NCI-H2081 treated with DMSO at 0.1 percent for 48 hours (cell line): ENCODE data around the gene NRG3.

ENCODE experiments used
- DNase-seq: peaks from one replicate; lab custom pipeline; 2025; lab: John Stamatoyannopoulos, UW

The NRG3 gene

GRCh38 chr10:82680608-82681007 lies 805.6 kb downstream of the NRG3 start:
- no peak for DNase-seq

DNA sequence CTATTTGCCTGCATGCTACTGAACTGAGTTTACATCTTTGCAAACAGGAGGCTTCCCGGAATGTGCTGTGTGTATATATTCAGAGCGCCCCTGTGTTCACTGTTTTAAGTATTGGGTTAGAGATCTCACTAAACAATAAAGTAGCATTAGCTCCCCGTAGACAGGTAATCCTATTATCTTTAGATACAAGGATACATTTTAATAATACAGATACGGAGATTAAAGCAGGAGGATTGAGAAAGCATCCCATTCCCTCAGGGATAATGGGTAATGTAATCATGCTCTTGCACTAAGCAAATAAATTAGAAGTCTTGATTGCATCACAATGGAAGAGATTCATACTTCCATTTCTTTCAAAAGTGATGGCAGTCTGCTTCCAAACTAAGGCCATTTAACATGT lies 809.0 kb downstream of the NRG3 start:
- no peak for DNase-seq

DNA sequence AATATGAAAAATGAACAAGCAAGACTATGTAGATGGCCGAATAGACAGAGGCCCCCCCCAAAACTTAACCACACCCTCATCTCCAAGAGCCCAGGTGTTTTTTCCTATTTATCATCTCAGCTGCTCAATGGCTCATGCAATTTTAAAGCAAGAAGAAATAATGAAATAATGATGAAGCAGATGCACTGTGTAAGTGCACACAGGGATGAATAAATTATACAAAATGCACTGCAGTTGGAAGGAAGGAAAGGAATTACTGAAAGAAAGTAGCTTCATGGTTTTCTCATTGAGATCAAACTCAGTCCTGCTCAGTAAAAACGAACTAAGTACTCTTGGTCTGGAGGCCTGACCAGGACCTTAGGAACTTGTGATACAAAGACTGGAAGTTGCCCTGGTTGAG lies 810.1 kb downstream of the NRG3 start:
- DNase-seq = no peak

DNA sequence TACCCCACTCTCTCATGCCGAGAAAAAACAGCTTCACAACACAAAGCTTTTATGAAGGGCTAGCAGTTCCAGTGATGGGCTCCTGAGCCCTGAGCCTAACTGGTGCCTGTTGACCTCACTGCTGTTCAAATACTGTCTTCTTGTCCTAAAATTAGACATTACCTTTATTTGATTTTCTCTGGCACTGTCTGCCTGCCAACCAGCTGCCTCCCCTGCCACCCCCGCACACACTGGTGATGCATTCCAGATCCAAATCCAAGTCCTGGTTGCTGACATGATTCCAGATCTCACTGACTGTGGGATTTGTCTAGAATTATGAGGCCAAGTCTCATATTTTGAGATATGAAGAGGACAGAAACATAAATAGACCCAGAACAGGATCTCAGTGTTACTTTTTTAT lies 816.2 kb downstream of the NRG3 start:
- no peak for DNase-seq

DNA sequence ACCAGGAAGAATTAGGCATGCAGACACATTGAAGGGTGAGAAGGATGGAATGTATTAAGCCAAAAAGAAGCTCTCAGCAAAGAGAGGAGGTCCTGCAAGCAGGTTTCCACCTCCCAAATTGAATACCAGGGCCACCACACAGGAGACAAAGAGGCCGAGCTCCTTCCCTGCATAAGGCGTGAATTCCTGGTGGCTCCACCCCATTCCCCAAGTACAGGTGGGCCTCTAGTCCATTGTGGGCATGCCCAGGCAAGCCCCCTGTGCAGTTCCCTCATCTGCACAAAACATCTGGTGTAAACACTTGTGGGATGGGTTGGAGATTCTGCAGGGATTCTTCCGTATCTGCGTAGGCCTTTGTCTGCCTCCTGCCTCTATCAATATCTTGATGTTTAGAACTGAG lies 817.5 kb downstream of the NRG3 start:
- no peak for DNase-seq

DNA sequence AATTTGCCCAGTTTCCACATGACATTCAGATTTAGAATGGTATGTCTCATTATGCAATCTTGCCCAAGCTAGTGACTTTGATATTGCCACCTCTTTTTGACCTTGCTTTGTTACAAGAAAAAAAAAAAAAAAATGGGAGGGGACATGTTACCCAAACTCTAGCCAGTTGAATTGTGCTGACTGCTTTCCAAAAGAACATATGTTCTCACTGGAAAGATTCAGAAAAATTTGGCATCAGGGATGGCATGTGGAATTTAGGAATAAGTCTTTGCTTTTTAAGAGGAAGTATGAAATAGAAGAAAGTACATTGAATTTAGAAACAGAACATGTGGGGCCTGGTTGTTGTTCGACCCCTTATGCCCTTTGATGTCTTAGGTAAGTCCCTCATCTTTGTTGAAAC lies 846.8 kb downstream of the NRG3 start:
- DNase-seq = no peak

DNA sequence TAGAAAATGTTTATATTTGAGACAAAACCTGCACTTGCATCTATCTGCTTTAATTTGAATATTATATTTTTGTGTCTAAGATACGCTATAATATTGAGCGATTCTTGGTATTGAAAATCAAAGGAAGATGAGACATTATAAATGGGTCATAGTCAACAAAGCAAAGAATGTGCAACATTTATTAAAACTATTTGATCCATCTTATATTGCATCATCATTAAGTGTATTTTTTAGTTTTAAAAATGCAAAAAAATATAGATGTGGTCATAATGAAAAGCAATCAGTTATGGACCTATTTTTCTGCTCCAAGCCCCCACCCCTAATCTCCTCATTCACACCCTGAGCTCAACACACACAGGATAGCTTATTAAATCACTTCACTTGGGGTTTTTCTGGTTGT lies 847.3 kb downstream of the NRG3 start:
- DNase-seq = no peak

DNA sequence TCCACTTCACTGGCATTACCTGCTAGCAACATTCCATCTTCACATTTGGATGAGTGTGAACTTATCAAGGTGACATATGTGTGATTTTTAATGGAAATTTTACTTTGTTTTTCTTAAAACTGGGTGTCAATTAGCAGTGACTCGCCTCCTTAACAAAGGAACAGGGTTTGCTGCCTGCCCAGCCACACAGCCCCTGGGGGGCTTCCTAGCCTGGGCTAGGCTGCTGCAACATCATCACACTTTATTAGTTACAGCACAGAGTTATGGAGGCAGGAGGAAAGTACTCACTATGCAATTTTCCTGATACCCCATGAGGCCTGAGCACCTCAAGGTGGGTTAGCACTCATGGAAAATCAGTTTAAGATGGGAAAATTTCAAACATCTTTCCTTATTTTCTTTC lies 861.3 kb downstream of the NRG3 start:
- DNase-seq = no peak

GRCh38 chr10:82737549-82737948 lies 862.6 kb downstream of the NRG3 start:
- no peak for DNase-seq

GRCh38 chr10:82738592-82738991 lies 863.6 kb downstream of the NRG3 start:
- no peak for DNase-seq

- DNase-seq = no peak
Observed at GRCh38 chr10:82742478-82742877, 867.5 kb downstream of the NRG3 start.

GRCh38 chr10:82742898-82743297 lies 867.9 kb downstream of the NRG3 start:
- DNase-seq = no peak

GRCh38 chr10:82750538-82750937 lies 875.5 kb downstream of the NRG3 start:
- DNase-seq = no peak

DNA sequence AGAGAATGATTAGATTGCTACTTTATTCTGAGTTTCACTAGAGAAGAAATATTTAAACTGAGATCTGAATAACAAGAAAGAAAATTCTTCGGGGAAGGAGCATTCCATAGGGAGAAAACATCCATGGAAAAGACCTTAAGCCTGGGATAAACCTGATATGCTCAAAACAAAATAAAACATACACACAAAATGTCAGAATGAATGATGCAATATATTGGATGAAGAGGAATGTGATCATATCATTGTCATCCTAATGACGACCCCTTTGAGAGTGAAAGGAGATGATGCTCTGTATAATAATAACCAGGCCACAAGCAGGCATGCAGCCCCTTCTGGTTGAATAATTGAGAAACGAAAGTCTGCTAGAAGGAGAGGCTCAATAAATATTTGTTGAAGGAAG lies 882.4 kb downstream of the NRG3 start:
- DNase-seq = no peak

DNA sequence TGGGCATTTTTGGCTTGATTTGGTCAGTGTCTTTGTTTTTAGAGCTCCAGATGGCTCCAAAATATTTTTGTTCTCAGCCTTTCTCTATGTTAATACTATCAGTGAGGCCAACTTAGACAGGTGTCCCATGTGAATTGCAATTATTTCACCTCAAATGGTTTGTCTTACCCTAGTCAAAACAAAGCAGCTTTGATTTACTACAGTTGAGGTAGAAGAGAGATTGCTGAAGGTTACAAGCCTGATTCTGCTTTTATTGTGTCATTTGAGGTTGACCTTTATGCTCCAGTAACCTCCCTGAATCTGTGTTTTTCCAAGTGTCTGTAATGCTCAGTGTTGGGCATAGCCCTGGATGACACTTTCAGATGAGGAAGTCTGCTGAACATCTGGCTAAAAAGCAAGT lies 882.9 kb downstream of the NRG3 start:
- DNase-seq = no peak

GRCh38 chr10:82759050-82759449 lies 884.1 kb downstream of the NRG3 start:
- no peak for DNase-seq

GRCh38 chr10:82762641-82763040 lies 887.6 kb downstream of the NRG3 start:
- DNase-seq = no peak

- DNase-seq = no peak
Observed at GRCh38 chr10:82768040-82768439, 893.0 kb downstream of the NRG3 start.

DNA sequence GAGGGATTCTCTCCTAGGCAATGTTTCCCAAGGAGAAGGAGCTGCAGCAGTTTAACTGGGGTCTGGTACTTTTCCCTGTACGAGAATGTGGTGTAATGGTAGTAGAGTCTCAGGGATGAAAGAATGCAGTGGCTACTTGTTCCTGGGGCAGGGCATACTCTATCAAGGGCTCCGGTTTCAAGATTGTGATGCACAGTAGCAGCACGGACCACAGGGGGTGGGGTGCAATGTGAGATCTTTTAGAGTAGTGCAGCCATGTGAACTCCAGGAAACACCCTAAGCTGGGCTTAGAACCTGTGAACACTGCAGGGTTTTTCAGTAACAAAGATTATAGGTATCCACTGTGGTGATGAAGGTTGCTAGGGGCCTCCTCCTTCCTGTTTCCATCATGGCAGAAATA lies 903.9 kb downstream of the NRG3 start:
- no peak for DNase-seq

GRCh38 chr10:82796510-82796909 lies 921.5 kb downstream of the NRG3 start:
- DNase-seq = no peak

DNA sequence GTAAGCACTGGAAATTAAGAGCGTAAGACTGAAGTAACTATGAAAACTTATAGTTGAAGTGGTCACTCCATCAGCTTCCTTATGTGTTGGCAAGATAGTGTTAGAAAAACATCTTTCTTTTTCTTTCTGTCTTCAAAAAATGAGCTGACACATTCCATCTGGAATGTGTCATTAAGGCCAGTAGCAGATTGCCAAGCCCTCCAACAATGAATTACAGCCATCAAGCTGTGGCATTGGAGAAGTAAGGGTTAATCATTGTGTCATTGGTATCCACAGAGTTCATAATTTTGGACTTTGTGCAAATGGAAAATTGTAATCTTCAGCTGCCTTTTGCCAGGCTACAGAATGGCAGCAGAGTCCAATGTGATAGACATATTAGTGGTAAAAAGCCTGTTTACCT lies 926.3 kb downstream of the NRG3 start:
- no peak for DNase-seq

DNA sequence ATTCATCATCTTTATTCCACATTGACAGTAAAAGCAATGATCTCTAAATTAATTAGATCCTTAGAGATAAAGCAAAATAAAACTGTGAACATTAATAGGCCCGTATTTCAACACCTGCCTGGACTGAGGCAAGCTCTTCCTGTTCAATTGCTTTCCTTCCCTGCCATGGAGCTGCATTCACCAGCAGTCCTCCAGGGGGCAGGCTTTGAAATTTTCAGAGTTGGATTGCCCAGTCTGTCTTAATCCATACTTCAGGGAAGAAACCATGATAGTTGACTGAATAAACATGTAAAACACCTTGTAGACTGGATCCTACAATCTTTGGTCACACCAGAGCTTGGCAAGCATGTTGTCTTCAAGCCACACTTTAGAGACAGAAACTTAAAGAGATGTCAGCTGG lies 936.6 kb downstream of the NRG3 start:
- no peak for DNase-seq

GRCh38 chr10:82813856-82814255 lies 938.9 kb downstream of the NRG3 start:
- no peak for DNase-seq

- DNase-seq = no peak
Observed at GRCh38 chr10:82814635-82815034, 939.6 kb downstream of the NRG3 start.

- DNase-seq = no peak
Observed at GRCh38 chr10:82815680-82816079, 940.7 kb downstream of the NRG3 start.
